ENCODE measurements around the gene STRN3.

- TF ChIP-seq POLR2A (IDR thresholded peaks at IDR 0.05; ENCODE audit: low read depth, low read length) (no peak), TAF1 (IDR thresholded peaks at IDR 0.05; ENCODE audit: borderline replicate concordance, low read depth, low read length) (no peak)
Measured at GRCh38 chr14:31000629-31001338, 25.4 kb downstream of the STRN3 start.
